NCI-H2227 treated with DMSO at 0.1 percent for 48 hours (cell line): ENCODE results near the gene TMEM43.

Experiments
- DNase-seq: peaks from one replicate; lab custom pipeline; 2025; lab: John Stamatoyannopoulos, UW

The TMEM43 gene

DNA sequence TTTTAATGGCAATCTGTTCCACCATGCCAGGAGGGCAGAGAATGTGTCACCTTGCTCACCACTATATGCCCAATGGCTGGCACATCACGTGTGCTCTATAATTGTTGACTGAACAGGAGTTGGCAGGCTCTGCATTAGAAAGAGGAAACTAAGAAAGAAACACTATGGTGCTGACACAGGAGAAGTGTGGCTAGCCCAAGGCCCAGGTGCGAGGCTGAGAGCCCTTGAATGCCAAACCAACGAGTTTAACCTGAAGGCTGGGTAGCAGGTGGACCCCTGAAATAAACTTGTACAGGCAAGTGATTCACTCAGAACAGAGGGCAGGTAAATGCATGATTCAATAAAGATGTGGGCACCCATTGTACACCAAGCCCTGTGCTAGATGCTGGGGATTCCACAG lies 2.6 kb upstream of the TMEM43 start:
- no peak for DNase-seq

GRCh38 chr3:14123308-14124222 lies 1.3 kb upstream of the TMEM43 start:
- no peak for DNase-seq

DNA sequence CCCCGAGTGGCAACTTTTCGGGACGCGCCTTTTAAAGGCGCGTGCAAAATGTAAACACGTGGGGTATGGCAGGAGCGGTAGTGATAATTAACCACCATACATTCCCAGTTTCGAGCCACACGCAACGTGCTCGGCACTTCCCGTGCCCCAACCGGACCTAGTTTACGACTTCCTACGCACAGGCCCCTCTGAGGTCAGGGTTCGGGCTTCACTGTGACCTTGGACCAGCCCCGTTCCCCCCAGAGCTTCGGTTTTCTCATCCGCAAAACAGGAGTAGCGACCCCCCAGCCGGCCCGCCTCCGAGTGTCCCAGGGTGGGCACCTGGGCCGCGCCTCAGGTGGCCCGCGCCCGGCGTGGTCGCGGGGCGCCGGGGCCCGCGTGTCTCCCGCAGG lies 633 bp upstream of the TMEM43 start:
- DNase-seq = no peak

DNA sequence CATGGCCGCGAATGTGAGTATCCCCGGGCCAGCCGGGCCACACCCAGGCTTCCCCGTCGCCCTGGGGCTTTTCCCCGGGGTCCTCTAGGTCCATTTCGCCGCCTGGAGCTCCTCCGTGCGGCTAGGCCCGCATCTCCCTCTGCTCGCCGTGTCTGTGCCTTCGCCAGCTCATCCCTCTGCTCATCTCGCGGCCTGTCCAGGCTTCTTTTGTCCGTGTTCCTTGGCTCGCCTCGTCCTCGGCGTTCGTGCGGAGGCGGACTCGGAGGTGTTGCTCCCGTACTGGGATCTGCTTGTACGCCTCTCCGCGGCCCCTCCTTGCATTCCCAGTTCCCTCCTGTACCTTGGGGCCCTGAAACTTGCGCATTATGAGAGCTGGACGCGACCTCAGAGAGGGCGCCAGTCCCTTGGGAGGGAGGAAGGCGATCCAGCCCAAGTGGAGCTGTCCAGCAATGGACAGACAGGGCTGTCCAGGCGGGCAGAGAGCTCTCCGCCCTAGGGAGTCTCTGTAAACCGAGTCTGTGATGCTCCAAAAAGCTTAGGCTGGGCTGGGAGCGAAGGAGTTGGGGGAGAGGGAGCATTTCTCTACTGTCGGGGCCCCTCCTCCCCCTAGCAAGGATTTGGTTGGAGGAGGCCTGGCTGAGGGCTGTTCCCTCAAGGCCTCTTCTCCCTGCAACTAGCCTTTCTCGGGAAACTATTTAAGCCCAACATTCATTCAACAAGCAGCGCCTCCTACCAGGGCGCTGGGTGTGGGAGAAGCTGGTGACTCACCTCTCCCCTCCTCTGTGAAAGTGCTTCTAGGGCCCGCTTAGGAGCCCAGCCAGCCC lies 553 bp downstream of the TMEM43 start:
- DNase-seq = peak; percentile 52

DNA sequence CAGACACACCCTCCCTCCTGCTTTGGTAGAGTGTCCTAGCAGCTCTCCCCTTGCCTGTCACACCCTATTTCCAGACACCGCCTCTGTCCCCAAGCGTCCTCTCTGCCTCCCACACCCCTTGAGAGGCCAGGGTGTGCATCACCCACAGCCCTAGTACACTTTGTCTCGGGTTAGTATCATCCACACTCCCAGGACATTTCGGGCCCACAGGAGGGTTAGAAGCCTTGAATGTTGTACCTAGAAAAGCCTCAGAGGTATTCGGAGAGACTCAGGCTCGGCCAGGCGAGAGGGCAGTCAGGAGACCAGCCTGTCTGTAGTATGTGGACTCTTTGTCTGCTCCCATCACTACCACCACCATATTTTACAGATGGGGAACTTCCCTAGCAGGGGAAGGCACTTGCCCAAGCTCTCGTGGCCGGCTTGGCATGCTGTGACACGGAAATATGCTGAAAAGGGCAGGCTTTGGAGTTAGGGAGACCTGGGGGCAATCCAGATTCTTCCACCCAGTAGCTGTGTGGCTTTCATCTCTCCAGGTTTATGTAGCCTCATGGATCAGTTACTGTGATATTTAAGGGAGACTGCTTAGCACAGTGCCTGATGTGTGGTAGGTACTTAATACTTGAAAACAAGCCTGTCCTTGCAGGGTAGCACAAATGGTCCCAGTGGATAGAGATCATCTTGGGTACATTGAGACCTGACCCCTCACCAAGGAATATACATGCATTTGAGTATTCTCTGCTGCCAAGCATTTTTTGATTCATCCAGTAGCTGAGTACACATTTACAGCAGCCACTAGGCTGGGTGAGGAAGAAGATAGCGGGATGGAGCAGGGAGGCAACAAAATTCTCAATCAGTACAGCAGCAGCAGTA lies 1.4 kb downstream of the TMEM43 start:
- no peak for DNase-seq

- no peak for DNase-seq
Observed at GRCh38 chr3:14126887-14127505, 2.1 kb downstream of the TMEM43 start.

- DNase-seq = no peak
Observed at GRCh38 chr3:14127516-14128161, 2.8 kb downstream of the TMEM43 start.

DNA sequence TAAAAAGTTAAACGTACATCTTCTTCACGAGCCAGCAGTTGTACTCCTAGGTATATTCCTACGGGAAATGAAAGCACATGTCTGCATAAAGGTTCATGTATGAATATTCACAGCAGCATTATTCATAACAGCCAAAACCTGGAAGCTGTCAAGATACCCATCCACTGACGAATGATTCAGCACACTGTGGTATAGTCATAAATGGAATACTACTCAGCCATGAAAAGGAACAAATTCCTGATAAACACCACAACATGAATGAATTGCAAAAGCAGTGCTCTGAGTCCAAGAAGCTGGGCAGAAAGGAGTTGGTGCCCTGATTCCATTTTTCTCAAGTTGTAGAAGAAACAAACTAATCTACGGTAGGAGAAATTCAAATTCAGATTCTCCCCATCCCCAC lies 3.9 kb downstream of the TMEM43 start:
- no peak for DNase-seq

GRCh38 chr3:14129296-14129695 lies 4.4 kb downstream of the TMEM43 start:
- no peak for DNase-seq

DNA sequence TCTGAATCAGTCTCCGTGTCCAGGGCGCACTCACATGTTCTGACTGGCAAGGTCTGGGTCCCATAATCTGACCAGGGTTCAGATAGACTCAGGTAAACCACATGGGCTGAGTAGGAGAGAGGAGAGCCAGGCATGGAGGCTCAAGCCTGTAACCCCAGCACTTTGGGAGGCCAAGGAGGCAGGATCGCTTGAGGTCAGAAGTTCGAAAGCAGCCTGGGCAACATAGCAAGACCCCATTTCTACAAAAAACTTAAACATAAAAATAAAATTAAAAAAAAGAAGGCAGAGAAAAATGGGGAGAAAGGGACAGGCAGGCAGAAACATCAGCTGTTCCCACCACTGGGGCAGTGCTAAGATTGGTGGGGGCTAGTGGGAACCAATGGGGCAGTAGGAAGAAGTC lies 5.4 kb downstream of the TMEM43 start:
- no peak for DNase-seq

GRCh38 chr3:14130707-14131106 lies 5.9 kb downstream of the TMEM43 start:
- no peak for DNase-seq

DNA sequence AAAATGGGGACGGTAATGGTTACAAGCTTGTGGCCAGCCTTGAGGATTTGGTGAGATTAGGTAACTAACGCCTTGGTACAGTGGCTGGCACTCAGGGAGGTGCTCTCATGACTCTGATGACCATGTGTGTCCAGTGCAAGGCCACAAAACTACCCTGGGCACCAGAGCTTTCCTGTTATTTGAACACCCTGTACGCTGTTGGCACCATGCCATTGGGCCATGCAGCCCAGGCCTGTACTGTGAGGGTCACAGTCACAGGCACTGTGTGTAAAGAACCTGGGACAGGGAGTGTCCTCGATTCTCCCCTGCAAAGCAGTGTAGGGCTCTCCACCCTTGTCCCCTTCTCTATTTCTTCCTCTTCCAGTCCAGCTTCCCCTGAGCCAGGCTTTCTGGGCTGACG lies 6.3 kb downstream of the TMEM43 start:
- DNase-seq = no peak

DNA sequence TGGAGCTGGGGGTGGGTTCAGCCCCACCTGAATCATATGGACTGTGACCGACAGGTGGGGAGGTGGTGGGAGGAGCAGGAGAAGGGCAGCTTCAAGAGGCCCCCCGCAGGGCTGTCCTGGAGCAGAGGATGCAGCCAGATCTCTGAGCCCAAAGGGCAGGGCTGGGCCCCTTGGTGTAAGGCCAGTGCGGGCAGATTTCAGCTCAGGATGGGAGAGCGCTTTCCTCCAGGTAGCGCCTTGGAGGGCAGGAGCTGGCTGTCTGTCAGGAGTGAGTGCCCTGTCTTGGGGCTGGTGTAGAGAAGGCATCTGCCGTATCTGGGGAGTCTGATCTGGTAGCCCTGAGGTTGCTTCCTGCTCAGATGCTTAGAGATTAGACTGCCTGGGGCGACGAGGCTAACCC lies 7.3 kb downstream of the TMEM43 start:
- DNase-seq = no peak

- no peak for DNase-seq
Observed at GRCh38 chr3:14132689-14133088, 7.8 kb downstream of the TMEM43 start.

GRCh38 chr3:14133188-14133800 lies 8.4 kb downstream of the TMEM43 start:
- no peak for DNase-seq

DNA sequence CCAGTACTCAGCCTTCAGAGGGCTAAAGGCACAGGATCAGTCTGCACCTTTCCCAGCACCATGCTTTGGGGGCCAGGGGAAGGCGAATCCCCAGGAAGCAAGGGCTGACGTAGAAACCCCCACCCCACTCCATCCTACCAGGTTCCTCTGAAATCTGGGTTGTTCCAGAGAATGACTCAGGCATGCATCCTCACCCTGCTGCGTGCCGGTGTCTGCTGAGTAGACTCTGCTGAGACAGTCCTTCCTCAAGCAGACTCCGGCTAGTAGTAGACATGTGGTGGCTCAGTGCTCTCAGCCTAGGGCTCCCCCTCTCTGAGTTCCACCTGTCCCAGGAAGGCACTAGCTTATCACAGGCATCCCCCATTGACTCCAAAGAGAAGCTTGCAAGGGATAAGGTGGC lies 9.0 kb downstream of the TMEM43 start:
- no peak for DNase-seq

DNA sequence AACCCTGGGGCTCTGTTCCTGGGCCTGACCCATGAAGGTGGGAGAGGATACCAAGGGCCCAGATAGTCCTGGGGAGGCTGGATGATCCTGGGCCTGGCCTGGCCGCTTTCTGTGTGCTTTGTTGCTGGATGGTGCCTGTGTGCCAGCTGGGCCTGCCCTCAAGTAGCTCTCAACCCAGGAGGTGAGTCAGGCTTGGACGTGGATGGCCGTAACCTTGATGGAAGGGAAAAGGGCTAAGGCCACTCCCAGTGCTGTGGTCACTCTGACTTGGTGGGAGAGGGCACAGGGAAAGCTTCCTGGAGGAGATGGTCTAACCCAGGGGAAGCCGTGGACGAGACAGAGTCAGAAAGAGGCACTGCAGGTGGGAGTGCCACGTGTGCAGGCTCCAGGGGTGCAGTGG lies 9.4 kb downstream of the TMEM43 start:
- DNase-seq = no peak

GRCh38 chr3:14135581-14135980 lies 10.7 kb downstream of the TMEM43 start:
- no peak for DNase-seq

- no peak for DNase-seq
Observed at GRCh38 chr3:14137004-14137403, 12.2 kb downstream of the TMEM43 start.

- no peak for DNase-seq
Observed at GRCh38 chr3:14137445-14137844, 12.6 kb downstream of the TMEM43 start.
